COR-L47 (cell line): ENCODE results near the gene TTC21A.

Experiments
- DNase-seq: peaks from one replicate; lab custom pipeline; 2025; lab: John Stamatoyannopoulos, UW

The TTC21A gene

DNA sequence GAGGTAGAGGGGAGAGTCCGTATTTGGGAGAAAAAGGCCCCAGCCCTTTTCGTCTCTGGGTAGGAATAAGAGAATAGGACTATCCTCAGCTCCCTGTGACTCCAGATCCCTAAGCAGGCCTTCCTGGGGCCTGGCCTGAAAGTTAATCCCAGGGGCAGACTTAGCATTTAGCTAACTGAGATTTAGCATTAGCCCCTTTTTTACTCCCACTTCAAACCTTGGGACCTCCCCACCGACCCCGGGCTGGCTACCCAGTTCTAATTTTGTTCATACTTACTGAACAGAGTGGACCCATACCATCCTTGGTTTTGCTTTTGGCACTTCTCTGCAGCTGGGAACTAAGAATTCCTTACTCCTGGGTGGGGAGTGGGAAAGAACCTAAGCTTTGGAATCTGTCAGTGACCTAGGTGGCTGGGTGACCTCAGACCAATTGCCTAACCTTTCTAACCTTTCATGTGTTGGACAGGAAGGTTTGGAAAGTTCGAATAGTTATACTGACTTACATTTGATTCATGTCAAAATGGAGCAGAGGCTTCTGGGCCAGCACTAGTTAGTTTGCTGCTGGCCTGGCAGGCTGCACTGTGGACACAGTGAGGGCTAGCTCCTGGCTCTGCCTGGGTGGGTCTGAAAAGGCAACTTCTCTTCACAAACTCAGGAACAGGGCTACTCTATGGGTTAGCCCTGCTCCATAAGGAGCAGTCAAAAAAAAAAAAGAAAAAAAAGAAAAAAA, 11.6 kb downstream of the TTC21A start:
- no peak for DNase-seq

DNA sequence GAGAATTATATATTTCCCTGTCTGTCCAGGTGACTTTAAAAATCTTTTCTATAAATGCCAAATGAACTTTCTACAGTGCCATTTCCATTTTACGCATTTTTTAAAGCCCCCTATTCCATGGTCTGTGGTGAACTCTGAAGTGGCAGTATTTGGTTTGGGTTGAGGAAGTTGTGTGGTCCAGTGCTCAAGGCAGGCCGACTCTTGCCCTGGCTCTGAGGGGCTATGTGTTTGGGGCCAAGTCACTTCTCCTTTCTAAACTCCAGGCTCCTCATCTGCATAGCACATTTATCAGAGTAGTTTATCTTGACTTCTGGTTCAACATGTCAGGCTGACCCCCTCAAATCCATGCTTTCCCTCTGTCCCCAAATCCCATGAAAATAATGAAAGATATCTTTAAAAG, 14.1 kb downstream of the TTC21A start:
- DNase-seq: no peak

DNA sequence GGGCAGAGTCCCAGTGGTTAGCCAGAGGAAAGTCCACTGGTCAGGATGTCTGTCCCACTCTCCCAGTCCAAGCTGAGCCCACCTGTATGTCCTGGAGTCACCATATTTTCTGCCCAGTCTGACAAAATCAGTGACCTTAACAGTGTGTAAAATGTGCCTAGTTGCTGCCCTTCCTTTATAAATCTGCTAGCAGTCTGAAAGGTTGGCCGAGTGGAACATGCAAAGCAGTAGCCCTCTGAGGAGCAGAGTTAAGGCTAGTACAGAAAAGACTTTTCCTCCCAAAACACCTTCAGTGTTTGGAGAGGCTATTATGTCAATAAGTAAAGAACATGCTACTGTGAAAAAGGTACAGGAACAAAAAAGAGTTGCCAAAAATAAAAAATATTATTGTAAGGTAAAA, 15.3 kb downstream of the TTC21A start:
- no peak for DNase-seq

DNA sequence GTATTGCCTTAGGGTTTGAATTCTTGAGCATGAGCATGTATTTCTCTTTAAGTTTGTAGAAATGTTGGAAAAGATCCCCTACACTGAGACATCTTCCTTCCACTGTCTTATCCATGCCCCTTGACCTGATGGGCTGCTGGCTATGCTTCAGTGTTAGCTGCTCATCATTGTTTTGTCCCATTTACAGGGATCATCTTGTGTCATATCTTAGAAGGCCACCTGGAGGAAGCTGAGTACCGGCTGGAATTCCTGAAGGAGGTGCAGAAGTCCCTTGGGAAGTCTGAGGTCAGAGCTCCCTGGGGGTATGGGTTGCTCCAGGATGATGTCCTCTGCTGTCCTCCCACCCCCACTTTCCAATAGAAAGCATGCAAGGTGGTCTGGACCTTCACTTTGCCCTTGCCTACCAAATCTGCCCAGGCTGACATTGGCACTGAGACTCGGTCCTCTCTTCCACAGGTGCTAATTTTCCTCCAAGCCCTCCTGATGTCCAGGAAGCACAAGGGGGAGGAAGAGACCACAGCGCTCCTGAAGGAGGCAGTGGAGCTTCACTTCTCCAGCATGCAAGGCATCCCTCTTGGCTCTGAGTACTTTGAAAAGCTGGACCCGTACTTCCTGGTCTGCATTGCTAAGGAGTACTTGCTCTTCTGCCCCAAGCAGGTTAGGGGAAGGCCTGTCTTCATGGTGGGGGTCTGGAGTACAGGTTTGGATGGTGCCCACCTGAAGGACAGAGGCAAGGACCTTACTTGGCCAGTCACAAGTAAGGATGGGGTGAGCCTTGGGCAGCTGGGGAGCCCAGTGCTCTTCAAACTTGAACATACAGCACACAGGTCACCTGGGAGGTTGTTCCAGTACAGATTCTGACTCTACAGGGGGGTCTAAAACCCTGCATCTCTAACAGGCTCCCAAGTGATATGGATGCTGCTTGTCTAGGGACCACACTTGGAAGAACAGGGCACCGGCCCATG, 17.7 kb downstream of the TTC21A start:
- no peak for DNase-seq

- no peak for DNase-seq
Observed at GRCh38 chr3:39125841-39126500, 18.5 kb downstream of the TTC21A start.

DNA sequence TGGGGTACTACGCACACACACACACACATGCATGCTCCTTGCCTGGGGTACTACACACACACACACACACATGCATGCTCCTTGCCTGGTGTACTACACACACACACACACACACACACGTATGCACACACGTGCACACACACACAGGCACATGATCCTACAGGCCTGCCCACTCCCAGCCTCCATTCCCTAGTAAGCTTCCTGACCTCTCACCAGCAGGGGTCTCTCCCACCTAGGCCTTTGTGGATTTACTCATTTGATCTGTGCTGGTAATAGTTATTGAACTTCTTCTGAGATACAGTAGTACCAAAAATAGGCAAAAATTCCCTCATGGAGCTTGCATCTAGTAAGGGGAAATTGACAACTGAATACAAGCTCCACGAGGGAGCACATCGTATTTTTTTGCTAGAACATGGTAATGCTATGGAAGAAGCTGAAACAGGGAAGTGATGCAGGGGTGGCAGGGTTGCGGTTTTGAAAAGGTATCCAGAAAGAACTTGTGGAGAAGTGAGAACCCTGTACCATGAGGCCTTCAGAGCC, 19.1 kb downstream of the TTC21A start:
- DNase-seq: no peak

DNA sequence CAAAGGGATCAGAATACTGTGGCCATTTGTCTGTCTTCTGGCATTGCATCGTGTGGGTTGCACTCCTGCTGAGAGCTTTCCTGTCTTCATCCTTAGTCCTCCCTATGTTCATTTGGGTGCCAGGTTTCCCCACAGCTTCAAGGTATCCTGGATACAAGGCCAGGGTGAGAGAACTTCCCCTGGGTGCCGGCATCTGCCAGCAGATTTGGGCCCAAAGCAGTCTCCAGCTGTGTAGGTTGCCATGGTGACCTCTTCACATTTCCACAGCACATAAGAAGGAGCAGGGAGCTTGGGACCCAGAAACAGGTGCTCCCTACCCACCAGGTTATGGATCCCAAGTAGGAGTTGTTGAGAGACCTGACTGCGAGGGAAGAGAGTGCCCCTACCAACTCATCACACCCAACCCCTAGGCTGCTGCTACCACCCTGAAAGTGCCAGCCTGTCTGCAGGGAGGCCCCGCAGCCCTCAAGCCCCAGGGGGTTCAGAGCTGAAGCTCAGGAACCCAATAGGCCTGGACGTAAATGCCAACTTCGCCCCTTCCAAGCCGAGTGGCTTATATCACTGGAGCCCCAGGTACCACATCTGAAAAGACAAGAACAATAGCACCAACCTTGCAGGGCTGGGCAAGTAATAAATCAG, 19.9 kb downstream of the TTC21A start:
- no peak for DNase-seq

DNA sequence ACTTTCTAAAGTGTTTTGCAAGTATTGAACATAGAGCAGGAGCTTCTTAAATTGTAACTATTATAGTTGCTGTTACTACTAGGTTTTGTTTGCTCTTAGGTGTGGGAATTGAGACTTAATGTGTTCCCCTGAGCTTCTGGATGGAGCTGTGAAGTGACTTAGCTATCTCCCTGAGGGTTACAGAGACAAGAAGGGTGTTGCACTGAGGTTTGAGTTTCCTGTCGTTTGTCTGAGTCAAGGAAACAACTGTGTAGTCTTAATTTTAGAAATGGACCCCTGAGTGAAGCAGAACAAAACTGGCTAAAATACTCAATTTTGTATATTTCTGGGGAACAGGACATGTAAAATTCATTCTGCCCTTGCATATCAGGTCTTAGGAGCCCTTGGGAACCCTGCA, 20.4 kb downstream of the TTC21A start:
- no peak for DNase-seq

- DNase-seq: no peak
Observed at GRCh38 chr3:39128951-39129350, 21.5 kb downstream of the TTC21A start.

DNA sequence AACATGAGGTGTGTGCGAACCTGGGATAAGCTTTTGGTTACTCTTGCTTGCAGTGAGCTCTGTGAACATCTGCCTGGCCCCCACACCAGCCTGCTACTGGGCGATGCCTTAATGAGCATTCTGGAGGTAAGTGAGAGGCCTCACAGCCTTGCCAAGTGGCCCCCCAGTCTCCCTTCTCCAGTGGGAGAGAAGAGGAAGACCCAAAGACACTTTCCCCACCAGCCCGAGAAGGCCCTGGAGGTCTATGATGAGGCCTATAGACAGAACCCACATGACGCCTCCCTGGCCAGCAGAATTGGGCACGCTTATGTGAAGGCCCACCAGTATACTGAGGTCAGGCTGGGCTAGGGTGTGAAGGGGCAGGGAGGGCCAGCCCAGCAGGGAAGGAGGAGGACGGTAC, 22.5 kb downstream of the TTC21A start:
- no peak for DNase-seq

- DNase-seq: no peak
Observed at GRCh38 chr3:39130693-39131265, 23.3 kb downstream of the TTC21A start.

DNA sequence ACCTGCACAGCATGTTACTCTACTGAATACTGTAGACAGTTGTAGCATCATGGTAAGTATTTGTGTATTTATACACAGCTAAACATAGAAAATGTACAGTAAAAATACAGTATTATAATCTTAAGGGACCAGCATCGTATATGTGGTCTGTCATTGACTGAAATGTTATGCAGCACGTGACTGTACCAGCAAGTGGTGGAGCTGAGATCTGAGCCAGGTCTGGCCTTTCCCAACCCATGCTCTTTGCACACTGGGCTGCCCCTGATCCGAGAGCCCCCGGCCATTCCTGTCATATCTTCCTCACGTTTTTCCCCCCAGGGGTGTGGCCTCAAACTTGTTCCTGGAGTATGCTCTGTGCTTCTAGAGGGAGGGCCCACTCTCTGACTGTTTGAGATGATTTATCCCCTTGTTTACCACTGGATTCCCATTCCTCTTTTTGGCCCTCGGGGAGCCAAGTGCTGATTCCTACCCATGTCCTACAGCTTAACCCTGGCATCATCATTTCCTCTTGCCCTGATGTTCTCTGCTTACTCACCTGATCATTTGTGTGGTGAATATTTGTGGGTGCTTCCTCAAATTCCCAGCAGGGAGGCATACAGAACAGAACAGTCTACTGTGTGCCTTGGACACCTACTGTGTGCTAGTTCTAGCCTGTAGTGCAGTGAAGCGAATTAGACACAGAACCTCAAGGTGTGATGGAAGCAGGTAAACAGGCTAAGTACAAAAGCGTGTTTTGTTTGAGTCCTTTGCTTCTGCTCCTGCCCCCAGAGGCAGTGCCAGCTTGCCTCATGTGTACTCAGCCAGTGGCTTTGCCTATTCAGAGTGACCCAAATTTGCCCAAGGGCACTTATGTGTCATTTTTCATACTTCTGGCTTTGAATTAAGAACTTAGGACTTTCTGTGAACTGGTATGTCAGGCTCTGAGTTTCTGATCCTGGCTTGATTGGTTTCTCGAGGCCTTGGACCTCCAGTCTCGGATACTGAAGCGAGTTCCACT, 24.9 kb downstream of the TTC21A start:
- no peak for DNase-seq

GRCh38 chr3:39133093-39133490, 25.6 kb downstream of the TTC21A start:
- DNase-seq: no peak

DNA sequence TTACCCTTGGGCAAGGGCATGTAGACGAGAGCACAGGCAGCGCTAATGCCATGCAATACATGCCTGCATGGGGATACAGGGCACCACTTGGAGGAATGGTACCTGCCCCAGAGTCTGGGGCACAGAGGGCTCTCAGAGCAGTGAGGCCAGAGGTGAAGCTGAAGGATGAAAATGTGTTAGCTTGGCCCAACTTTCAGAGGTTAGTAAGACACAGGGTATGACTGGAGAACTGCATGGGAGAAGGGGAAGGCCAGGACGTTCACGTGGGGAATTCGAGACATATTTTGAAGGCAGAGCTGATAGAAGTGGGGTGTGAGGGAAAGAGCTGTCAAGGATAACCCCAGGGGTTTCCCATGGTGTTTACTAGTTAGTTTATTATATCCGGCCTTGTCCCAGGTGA, 26.3 kb downstream of the TTC21A start:
- DNase-seq: no peak

DNA sequence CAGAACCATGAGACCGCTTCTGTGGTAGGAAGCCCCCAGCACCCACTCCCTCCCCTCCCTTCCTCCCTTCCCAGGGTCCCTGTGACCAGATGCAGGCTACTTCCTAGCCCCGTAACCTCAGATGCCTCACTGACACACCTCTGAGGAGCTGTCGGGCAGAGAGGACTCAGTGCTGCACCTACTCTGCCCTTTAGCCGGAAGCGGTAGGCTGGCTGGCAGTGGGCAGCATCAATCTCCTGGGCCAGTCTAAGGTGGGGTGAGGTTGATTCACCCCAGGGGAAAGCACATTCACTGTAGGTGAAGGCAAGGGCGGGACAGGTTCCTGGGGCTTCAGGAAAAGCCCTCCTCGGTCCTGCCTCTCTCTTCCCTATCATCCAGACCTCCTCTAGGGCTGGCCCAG, 26.8 kb downstream of the TTC21A start:
- DNase-seq: no peak

GRCh38 chr3:39135170-39135805, 27.8 kb downstream of the TTC21A start:
- DNase-seq: no peak

DNA sequence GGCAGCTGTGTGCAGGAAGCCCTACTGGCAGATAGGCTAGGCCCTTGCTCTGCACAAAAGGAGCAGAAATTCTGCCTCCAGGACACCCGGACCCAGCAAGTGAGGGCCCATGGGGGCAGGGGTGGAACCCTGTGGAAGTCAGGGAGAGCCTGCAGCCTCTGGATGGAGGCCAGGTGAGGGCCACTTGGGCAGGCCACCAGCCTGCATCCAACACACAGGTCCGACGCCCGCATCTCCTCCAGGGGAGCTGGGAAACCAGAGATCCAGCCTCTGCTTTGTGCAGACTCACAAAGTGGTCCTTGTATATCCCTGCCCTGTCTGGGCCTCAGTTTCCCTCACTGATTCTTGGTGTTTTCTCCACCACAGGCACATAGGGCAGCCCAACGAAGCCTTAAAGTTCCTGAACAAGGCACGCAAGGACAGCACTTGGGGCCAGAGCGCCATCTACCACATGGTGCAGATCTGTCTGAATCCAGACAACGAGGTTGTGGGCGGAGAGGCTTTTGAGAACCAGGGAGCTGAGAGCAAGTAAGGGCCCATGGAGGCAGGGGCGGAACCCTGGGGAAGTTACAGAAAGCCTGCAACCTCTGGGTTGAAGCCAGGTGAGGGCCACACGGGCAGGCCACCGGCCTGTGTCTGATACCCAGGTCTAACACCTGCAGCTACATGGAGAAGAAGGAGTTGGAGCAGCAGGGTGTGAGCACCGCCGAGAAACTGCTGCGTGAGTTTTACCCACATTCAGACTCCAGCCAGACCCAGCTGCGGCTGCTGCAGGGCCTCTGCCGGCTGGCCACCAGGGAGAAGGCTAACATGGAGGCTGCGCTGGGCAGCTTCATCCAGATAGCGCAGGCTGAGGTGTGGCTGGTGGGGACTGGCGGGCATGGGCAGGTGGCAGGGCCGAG, 29.3 kb downstream of the TTC21A start:
- DNase-seq: no peak

DNA sequence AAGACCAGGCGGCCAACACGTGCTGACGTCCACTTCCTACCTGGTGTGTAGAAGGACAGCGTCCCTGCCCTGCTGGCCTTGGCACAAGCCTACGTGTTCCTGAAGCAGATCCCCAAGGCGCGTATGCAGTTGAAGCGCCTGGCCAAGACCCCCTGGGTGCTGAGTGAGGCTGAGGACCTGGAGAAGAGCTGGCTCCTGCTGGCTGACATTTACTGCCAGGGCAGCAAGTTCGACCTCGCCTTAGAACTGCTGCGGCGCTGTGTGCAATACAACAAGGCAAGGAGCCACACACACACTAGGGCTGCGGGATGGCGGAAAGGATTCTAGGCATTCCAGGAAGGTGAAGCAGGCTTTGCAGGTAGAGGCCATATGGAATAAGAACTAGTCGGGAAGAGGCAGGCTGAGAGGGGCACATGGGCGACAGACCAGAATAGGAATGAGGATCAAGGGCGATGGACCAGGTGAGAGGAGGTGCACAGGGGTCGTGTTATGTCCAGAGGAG, 30.0 kb downstream of the TTC21A start:
- no peak for DNase-seq
